ENCODE results near the gene ENTREP3.

Gene ENTREP3

GRCh38 chr1:155208541-155209311 is 46.6 kb downstream of the ENTREP3 start, which contains the start of gene MTX1:
MTX1 (plus strand) TSS chr1:155208695; CDS start chr1:155208805, 110 bp downstream.
- ChIA-PET CTCF (interaction anchor here (0.7 to 6.7 kb wide), 8 partner anchors 14 to 42 kb away, joined by 3 to 59 read pairs (median 20); partner anchors contain the start of gene KRTCAP2), POLR2A (interaction anchor here (0.7 to 2.1 kb wide), 4 partner anchors 15 to 115 kb away, joined by 3 to 8 read pairs (median 5); no protein-coding TSS in a partner anchor)

GRCh38 chr1:155207806-155208540 is 47.3 kb downstream of the ENTREP3 start, which contains the start of gene THBS3:
THBS3 (minus strand) TSS chr1:155207897; CDS start chr1:155207876, 21 bp downstream.
- Histone ChIP-seq H3K4me1 (ENCODE audit: control extremely low read depth in 1 of 4, control insufficient read depth in 4 of 4, insufficient read depth in 4 of 4, low read length in 3 of 4) (peaks cover 16 to 33% (median 31%) of the 10 kb centered on the region in 4 experiments), H3K27me3 (replicated peaks in 2 of 5; ENCODE audit: control insufficient read depth in 4 of 5, insufficient read depth in 5 of 5, low read length in 4 of 5) (no peaks in the 10 kb centered on the region), H3K36me3 (ENCODE audit: control insufficient read depth in 4 of 4, insufficient read depth in 4 of 4, low read length in 3 of 4) (peaks cover 0 to 18% (median 3%) of the 10 kb centered on the region in 4 experiments), H3K27ac (ENCODE audit: insufficient read depth in 1 of 2, low read depth in 1 of 2, low read length in 2 of 2, poor library complexity in 1 of 2, severe bottlenecking in 2 of 2) (peak within 1 kb of the TSS; percentile 98 to 99), H3K4me3 (ENCODE audit: control insufficient read depth in 1 of 7, extremely low read depth in 1 of 7, insufficient read depth in 4 of 7, low read depth in 2 of 7, low read length in 6 of 7) (peak within 1 kb of the TSS; percentile 73 to 100 (median 90)), H3K9me3 (ENCODE audit: control extremely low read depth in 1 of 5, control insufficient read depth in 4 of 5, insufficient read depth in 2 of 5, low read depth in 1 of 5, low read length in 4 of 5) (no peaks in the 10 kb centered on the region)
- WGBS (ENCODE audit: insufficient coverage) = 13% methylated on average over 14 of the region's 17 CpGs
- no peak for DNase-seq
- ChIA-PET CTCF (interaction anchor here (0.7 to 6.7 kb wide), 12 partner anchors 12 to 43 kb away, joined by 3 to 59 read pairs (median 14); partner anchors contain the start of gene KRTCAP2), POLR2A (interaction anchor here (0.6 to 2.1 kb wide), 5 partner anchors 11 to 116 kb away, joined by 3 to 8 read pairs (median 5); no protein-coding TSS in a partner anchor)

More at GRCh38 chr1:155208541-155209311, 46.6 kb downstream of the ENTREP3 start, which contains the start of gene MTX1:
- peak; percentile 87 to 96 (median 93) for DNase-seq
- peaks cover 0 to 18% (median 3%) of the 10 kb centered on the region in 4 experiments for H3K36me3 ChIP-seq (ENCODE audit: control insufficient read depth in 4 of 4, insufficient read depth in 4 of 4, low read length in 3 of 4)
- H3K27ac ChIP-seq (ENCODE audit: insufficient read depth in 1 of 2, low read depth in 1 of 2, low read length in 2 of 2, poor library complexity in 1 of 2, severe bottlenecking in 2 of 2) = peak within 1 kb of the TSS; percentile 98 to 99
- H3K4me3 ChIP-seq (ENCODE audit: control insufficient read depth in 1 of 7, extremely low read depth in 1 of 7, insufficient read depth in 4 of 7, low read depth in 2 of 7, low read length in 6 of 7) = peak within 1 kb of the TSS; percentile 81 to 100 (median 90)
- H3K9me3 ChIP-seq (ENCODE audit: control extremely low read depth in 1 of 5, control insufficient read depth in 4 of 5, insufficient read depth in 2 of 5, low read depth in 1 of 5, low read length in 4 of 5) = no peaks in the 10 kb centered on the region
- peaks cover 16 to 33% (median 31%) of the 10 kb centered on the region in 4 experiments for H3K4me1 ChIP-seq (ENCODE audit: control extremely low read depth in 1 of 4, control insufficient read depth in 4 of 4, insufficient read depth in 4 of 4, low read length in 3 of 4)
- WGBS (ENCODE audit: insufficient coverage) = 0% methylated on average over 58 of the region's 64 CpGs
- H3K27me3 ChIP-seq (replicated peaks in 2 of 5; ENCODE audit: control insufficient read depth in 4 of 5, insufficient read depth in 5 of 5, low read length in 4 of 5) = no peaks in the 10 kb centered on the region

GRCh38 chr1:155206891-155207805 is 48.1 kb downstream of the ENTREP3 start:
- Histone ChIP-seq H3K27me3 (replicated peaks in 2 of 5; ENCODE audit: control insufficient read depth in 4 of 5, insufficient read depth in 5 of 5, low read length in 4 of 5) (no peaks in the 10 kb centered on the region), H3K27ac (ENCODE audit: insufficient read depth in 1 of 2, low read depth in 1 of 2, low read length in 2 of 2, poor library complexity in 1 of 2, severe bottlenecking in 2 of 2) (peak overlapping the region; percentile 36 to 99), H3K4me3 (ENCODE audit: control insufficient read depth in 1 of 7, extremely low read depth in 1 of 7, insufficient read depth in 4 of 7, low read depth in 2 of 7, low read length in 6 of 7) (peak overlapping the region in 5 of 7 experiments; percentile 24 to 100 (median 92)), H3K4me1 (ENCODE audit: control extremely low read depth in 1 of 4, control insufficient read depth in 4 of 4, insufficient read depth in 4 of 4, low read length in 3 of 4) (peaks cover 16 to 33% (median 31%) of the 10 kb centered on the region in 4 experiments), H3K9me3 (ENCODE audit: control extremely low read depth in 1 of 5, control insufficient read depth in 4 of 5, insufficient read depth in 2 of 5, low read depth in 1 of 5, low read length in 4 of 5) (no peaks in the 10 kb centered on the region), H3K36me3 (ENCODE audit: control insufficient read depth in 4 of 4, insufficient read depth in 4 of 4, low read length in 3 of 4) (peaks cover 0 to 19% (median 3%) of the 10 kb centered on the region in 4 experiments)
- peak; percentile 87 to 93 (median 89) for DNase-seq
- 33% methylated on average over 8 of the region's 13 CpGs for WGBS (ENCODE audit: insufficient coverage)
- ChIA-PET CTCF (interaction anchor here (0.6 to 6.7 kb wide), 15 partner anchors 13 to 358 kb away, joined by 3 to 59 read pairs (median 7); a partner anchor contains a TSS), POLR2A (interaction anchor here (0.6 to 1.3 kb wide), 3 partner anchors 10 to 32 kb away, joined by 3 read pairs; no protein-coding TSS in a partner anchor)

GRCh38 chr1:155205969-155206593 is 49.2 kb downstream of the ENTREP3 start:
- no peaks in the 10 kb centered on the region for H3K9me3 ChIP-seq (ENCODE audit: control extremely low read depth in 1 of 5, control insufficient read depth in 4 of 5, insufficient read depth in 2 of 5, low read depth in 1 of 5, low read length in 4 of 5)
- H3K4me1 ChIP-seq (ENCODE audit: control extremely low read depth in 1 of 4, control insufficient read depth in 4 of 4, insufficient read depth in 4 of 4, low read length in 3 of 4) = peaks cover 16 to 33% (median 31%) of the 10 kb centered on the region in 4 experiments
- POLR2A ChIA-PET = no interaction called here
- H3K4me3 ChIP-seq (ENCODE audit: control insufficient read depth in 1 of 7, extremely low read depth in 1 of 7, insufficient read depth in 4 of 7, low read depth in 2 of 7, low read length in 6 of 7) = no peak overlapping the region
- H3K36me3 ChIP-seq (ENCODE audit: control insufficient read depth in 4 of 4, insufficient read depth in 4 of 4, low read length in 3 of 4) = peaks cover 0 to 21% (median 5%) of the 10 kb centered on the region in 4 experiments
- no peak overlapping the region for H3K27ac ChIP-seq (ENCODE audit: insufficient read depth in 1 of 2, low read depth in 1 of 2, low read length in 2 of 2, poor library complexity in 1 of 2, severe bottlenecking in 2 of 2)
- CTCF ChIA-PET = interaction anchor here (1.1 to 6.7 kb wide), 7 partner anchors 12 to 33 kb away, joined by 3 to 56 read pairs (median 15); partner anchors contain the start of gene KRTCAP2
- WGBS (ENCODE audit: insufficient coverage) = 100% methylated on average over 3 of the region's 9 CpGs
- no peaks in the 10 kb centered on the region for H3K27me3 ChIP-seq (replicated peaks in 2 of 5; ENCODE audit: control insufficient read depth in 4 of 5, insufficient read depth in 5 of 5, low read length in 4 of 5)
- DNase-seq = no peak

GRCh38 chr1:155205035-155205434 is 50.2 kb downstream of the ENTREP3 start:
- POLR2A ChIA-PET = no interaction called here
- 96% methylated on average over 13 of the region's 14 CpGs for WGBS (ENCODE audit: insufficient coverage)
- CTCF ChIA-PET = interaction anchor here (1.1 to 6.7 kb wide), 5 partner anchors 11 to 32 kb away, joined by 3 to 56 read pairs (median 15); partner anchors contain the start of gene KRTCAP2
- Histone ChIP-seq H3K27me3 (replicated peaks in 2 of 5; ENCODE audit: control insufficient read depth in 4 of 5, insufficient read depth in 5 of 5, low read length in 4 of 5) (no peaks in the 10 kb centered on the region), H3K27ac (ENCODE audit: insufficient read depth in 1 of 2, low read depth in 1 of 2, low read length in 2 of 2, poor library complexity in 1 of 2, severe bottlenecking in 2 of 2) (no peak overlapping the region), H3K4me3 (ENCODE audit: control insufficient read depth in 1 of 7, extremely low read depth in 1 of 7, insufficient read depth in 4 of 7, low read depth in 2 of 7, low read length in 6 of 7) (no peak overlapping the region), H3K4me1 (ENCODE audit: control extremely low read depth in 1 of 4, control insufficient read depth in 4 of 4, insufficient read depth in 4 of 4, low read length in 3 of 4) (peaks cover 12 to 32% (median 27%) of the 10 kb centered on the region in 4 experiments), H3K36me3 (ENCODE audit: control insufficient read depth in 4 of 4, insufficient read depth in 4 of 4, low read length in 3 of 4) (peaks cover 0 to 25% (median 4%) of the 10 kb centered on the region in 4 experiments), H3K9me3 (ENCODE audit: control extremely low read depth in 1 of 5, control insufficient read depth in 4 of 5, insufficient read depth in 2 of 5, low read depth in 1 of 5, low read length in 4 of 5) (no peaks in the 10 kb centered on the region)
- no peak for DNase-seq
